K562 (cell line): ENCODE data around the gene RAD21L1. TPM values are rescaled to one million over a fixed set of nuclear protein-coding genes. Genes with fewer than 3 reads are reported as not detected.

Experiments
- ATAC-seq: fragments of 200-7000 bp; cut with Tn5 transposase; 3 replicates; pipeline ENCODE4 v1.9.1; 2020; ENCODE audit warnings: moderate library complexity
- BruUV-seq: library from RNA; stranded (reverse); fragments of 400-500 nt; replicated peaks from 2 replicates; lab custom pipeline; 2021; lab: Mats Ljungman, UMichigan
- CTCF ChIA-PET: fragments of 300-600 bp; formaldehyde crosslinking; extraction: SDS; loops from one replicate; lab custom pipeline; 2021; ENCODE audit warnings: low intra/inter-chr PET ratio; lab: Yijun Ruan, JAX
- POLR2A ChIA-PET: fragments of 300-600, 350-650 bp; sonication (Branson Sonifier 250); formaldehyde crosslinking; extraction: SDS; loops from one replicate; lab custom pipeline; 2021; ENCODE audit warnings: antibody characterized with exemption, inconsistent platforms; lab: Yijun Ruan, JAX
- DNase-seq, 4 experiments: peaks; one replicate each; pipeline versions ENCODE4 v3.0.0 to v3.0.0-alpha.2; 2011 to 2018; ENCODE audit warnings: low spot score in 3 of 4, mixed read lengths in 3 of 4; ENCODE audit errors: extremely low read depth in 1 of 4
- FAIRE-seq: peaks from 2 replicates; lab custom pipeline; 2011; peaks lifted over from hg19 to GRCh38; lab: Jason Lieb, UNC
- H2AFZ ChIP-seq: 2 replicates; pipeline ENCODE4 v1.6.0; 2011; ENCODE audit warnings: low read depth, low read length, control low read depth, inconsistent platforms
- H3K27ac ChIP-seq: fragments of 200-600 bp; 3 replicates; pipeline ENCODE4 v1.8.0; 2011; ENCODE audit warnings: low read depth, mild to moderate bottlenecking, control low read depth, inconsistent platforms, low read length, moderate library complexity, mixed read lengths; ENCODE audit errors: extremely low read depth
- H3K27me3 ChIP-seq, 2 experiments: fragments of 300-600 bp in 1 of 2; 2 replicates in 1 of 2; 3 replicates in 1 of 2; pipeline versions ENCODE4 v1.6.0 to v1.8.0; 2011; ENCODE audit warnings: inconsistent platforms in 2 of 2, low read length in 2 of 2, mild to moderate bottlenecking in 1 of 2, mixed read lengths in 1 of 2, moderate library complexity in 1 of 2; ENCODE audit not compliant: control insufficient read depth in 2 of 2, insufficient read depth in 2 of 2
- H3K36me3 ChIP-seq: fragments of 300-600 bp; 3 replicates; pipeline ENCODE4 v1.8.0; 2011; ENCODE audit warnings: mild to moderate bottlenecking, low read length, inconsistent platforms; ENCODE audit not compliant: control insufficient read depth, insufficient read depth
- H3K4me1 ChIP-seq, 2 experiments: fragments of 200-600 bp in 1 of 2; replicated peaks in 1 of 2; 2 replicates in 1 of 2; 3 replicates in 1 of 2; pipeline versions ENCODE4 v1.5.1 to v1.8.0; 2011; ENCODE audit warnings: inconsistent platforms in 2 of 2, low read length in 2 of 2, mild to moderate bottlenecking in 1 of 2, mixed read lengths in 1 of 2, moderate library complexity in 1 of 2; ENCODE audit not compliant: control insufficient read depth in 2 of 2, insufficient read depth in 2 of 2
- H3K4me2 ChIP-seq: 2 replicates; pipeline ENCODE4 v1.6.1; 2011; ENCODE audit warnings: low read length, control low read depth, inconsistent platforms, mixed read lengths; ENCODE audit not compliant: insufficient read depth
- H3K4me3 ChIP-seq: fragments of 200-600 bp; sonication (generic), shearing (Covaris generic); 2 replicates; pipeline ENCODE4 v1.5.1; 2016; ENCODE audit warnings: control low read depth, inconsistent platforms
- H3K79me2 ChIP-seq: fragments of 200-600 bp; 3 replicates; pipeline ENCODE4 v1.8.0; 2011; ENCODE audit warnings: low read length, inconsistent platforms; ENCODE audit not compliant: control insufficient read depth, insufficient read depth
- H3K9ac ChIP-seq, 2 experiments: 2 replicates each; pipeline versions ENCODE4 v1.6.0 to v1.6.1; 2011; ENCODE audit warnings: low read depth in 2 of 2, low read length in 2 of 2, control low read depth in 1 of 2, inconsistent platforms in 1 of 2, mild to moderate bottlenecking in 1 of 2, mixed read lengths in 1 of 2; ENCODE audit not compliant: insufficient read depth in 1 of 2
- H3K9me1 ChIP-seq: one replicate; pipeline ENCODE4 v1.6.0; 2011; ENCODE audit warnings: inconsistent platforms, mild to moderate bottlenecking, low read length, moderate library complexity; ENCODE audit not compliant: control insufficient read depth, insufficient read depth
- H3K9me3 ChIP-seq: replicated peaks from 2 replicates; pipeline ENCODE4 v1.5.1; 2011; ENCODE audit warnings: low read depth, low read length, inconsistent platforms; ENCODE audit not compliant: control insufficient read depth, insufficient read depth
- H4K20me1 ChIP-seq: replicated peaks from 2 replicates; pipeline ENCODE4 v1.6.1; 2011; ENCODE audit warnings: low read length, inconsistent platforms, mixed read lengths; ENCODE audit not compliant: control insufficient read depth, insufficient read depth
- CBX1 ChIP-seq: sonication (generic); IDR thresholded peaks from 2 replicates; pipeline ENCODE4 v1.6.1; 2016; ENCODE audit warnings: antibody characterized with exemption, low read depth, mild to moderate bottlenecking
- CBX3 ChIP-seq, 2 experiments: IDR thresholded peaks; 1 replicate in 1 of 2; 2 replicates in 1 of 2; pipeline ENCODE4 v1.6.1; 2012; ENCODE audit warnings: inconsistent platforms in 2 of 2, low read length in 2 of 2, borderline replicate concordance in 1 of 2, control low read depth in 1 of 2
- CEBPG ChIP-seq, 3 experiments: fragments of 200-800 bp in 1 of 3; sonication (Bioruptor generic) in 1 of 3; sonication (generic) in 1 of 3; formaldehyde crosslinking in 1 of 3; IDR thresholded peaks in 2 of 3; conservative IDR thresholded peaks in 1 of 3; 2 replicates each; pipeline versions ENCODE4 v1.6.1 to v1.8.0; 2016 to 2022; ENCODE audit warnings: missing compliant biosample characterization in 2 of 3, missing genetic modification characterization in 2 of 3, mild to moderate bottlenecking in 1 of 3, missing genetic modification reagents in 1 of 3
- TRIM24 ChIP-seq, 2 experiments: fragments of 450-650 bp; IDR thresholded peaks; 2 replicates each; pipeline ENCODE4 v1.6.1; 2016
- ZBTB1 ChIP-seq: sonication (generic); formaldehyde crosslinking; IDR thresholded peaks from 2 replicates; pipeline ENCODE4 v1.8.1; 2023; ENCODE audit warnings: missing genetic modification reagents, low read depth, mild to moderate bottlenecking, borderline replicate concordance
- WGBS: fragments of 100-300 bp; shearing (Covaris generic); methylation state at CpG from one replicate; pipeline ENCODE4 v1.1.6; 2016; ENCODE audit warnings: low coverage, mixed read lengths; ENCODE audit not compliant: insufficient coverage; ENCODE audit errors: missing lambda C conversion rate; 5-methylcytosine and 5-hydroxymethylcytosine counted together
- in situ Hi-C: fragments of 300-500 bp; cut with MboI; formaldehyde crosslinking; loops from 4 replicates; pipeline ENCODE4 v1.15.0; 2018; ENCODE audit warnings: inconsistent platforms, mixed read lengths
- intact Hi-C: fragments of 100-400 bp; cut with micrococcal nuclease; formaldehyde crosslinking; loops from 2 replicates; pipeline ENCODE4 v1.14.2; 2022
- polyA plus RNA-seq, 8 experiments: library from polyadenylated mRNA; depleted of rRNA in 4 of 8; stranded (reverse) in 5 of 8; unstranded in 3 of 8; fragments of >200 nt; fragmentation: Nextera tagmentation in 2 of 8; fragmentation: Illumina TruSeq in 1 of 8; extraction: Ambion mirVana in 2 of 8; extraction: Trizol in 1 of 8; gene quantifications; 2 replicates each; pipeline versions ENCODE4 v1.2.1 to v1.2.3, GENCODE V29; 2011 to 2014; ENCODE audit warnings: inconsistent platforms in 1 of 8, missing spikeins in 1 of 8
- total RNA-seq, 7 experiments: library from RNA; depleted of rRNA in 6 of 7; stranded (reverse); fragments of >200 nt in 6 of 7; fragmentation: Illumina TruSeq in 2 of 7; extraction: Trizol in 2 of 7; gene quantifications; 2 replicates each; pipeline versions ENCODE4 v1.2.1 to v1.2.3, GENCODE V29; 2011 to 2021; ENCODE audit warnings: low replicate concordance in 1 of 7
- TF ChIP-seq, protein P1 (sequence below): sonication (generic); formaldehyde crosslinking; IDR thresholded peaks from 2 replicates; pipeline ENCODE4 v1.8.0; 2023; ENCODE audit warnings: mild to moderate bottlenecking, missing genetic modification reagents
- TF ChIP-seq, protein P2 (sequence below), 2 experiments: fragments of 450-650 bp in 1 of 2; sonication (generic) in 1 of 2; formaldehyde crosslinking in 1 of 2; IDR thresholded peaks in 1 of 2; conservative IDR thresholded peaks in 1 of 2; 2 replicates each; pipeline versions ENCODE4 v1.6.1 to v1.8.1; 2016 to 2023; ENCODE audit warnings: mild to moderate bottlenecking in 2 of 2, moderate library complexity in 2 of 2, inconsistent platforms in 1 of 2, missing genetic modification reagents in 1 of 2

The RAD21L1 gene
- total and polyA plus RNA-seq, 9 of the 15 experiments (the other 6 are each of a cell fraction or from before 2014, with no cell fraction given), result 0.17 to 1.7 (median 0.45) TPM; not detected in 1

DNA sequence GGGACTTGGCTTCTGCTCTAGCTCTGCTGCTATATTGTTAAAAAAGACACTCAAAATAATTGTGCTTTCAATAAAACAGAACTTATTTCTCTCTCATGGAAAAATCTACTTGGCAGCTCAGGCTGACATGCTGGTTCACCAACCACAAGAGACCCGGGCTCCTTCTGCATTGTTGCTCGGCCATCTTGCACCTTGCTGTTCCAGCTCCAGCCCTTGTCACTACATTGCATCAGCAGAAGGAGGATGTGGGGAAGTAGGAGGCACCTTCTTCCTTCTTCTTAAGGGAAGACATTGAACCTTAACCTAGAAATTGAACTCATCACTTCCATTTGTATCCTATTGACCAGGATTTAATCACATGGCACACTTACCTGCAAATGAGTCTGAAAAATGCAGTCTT lies 29.2 kb upstream of the RAD21L1 start:
- TF ChIP-seq TRIM24 (IDR thresholded peaks at IDR 0.05) (peak; percentile 87 to 93), CEBPG (CRISPR knock-in tag; IDR thresholded peaks at IDR 0.05) (peak; percentile 91), CEBPG (tag; conservative IDR thresholded peaks at IDR 0.05 in 1 of 2, IDR thresholded peaks at IDR 0.05 in 1 of 2) (peak in 1 of 2 experiments; percentile 78; a peak in 2 of 4 replicates), CBX1 (peak; percentile 40; the same call in 1 of the 2 replicates), CBX3 (IDR thresholded peaks at IDR 0.05; ENCODE audit: borderline replicate concordance in 1 of 2, low read length in 2 of 2) (peak in 1 of 2 experiments; percentile 32; a peak in 1 of 3 replicates), ZBTB1 (CRISPR knock-in tag) (no peak)
- TF ChIP-seq, protein P1, sequence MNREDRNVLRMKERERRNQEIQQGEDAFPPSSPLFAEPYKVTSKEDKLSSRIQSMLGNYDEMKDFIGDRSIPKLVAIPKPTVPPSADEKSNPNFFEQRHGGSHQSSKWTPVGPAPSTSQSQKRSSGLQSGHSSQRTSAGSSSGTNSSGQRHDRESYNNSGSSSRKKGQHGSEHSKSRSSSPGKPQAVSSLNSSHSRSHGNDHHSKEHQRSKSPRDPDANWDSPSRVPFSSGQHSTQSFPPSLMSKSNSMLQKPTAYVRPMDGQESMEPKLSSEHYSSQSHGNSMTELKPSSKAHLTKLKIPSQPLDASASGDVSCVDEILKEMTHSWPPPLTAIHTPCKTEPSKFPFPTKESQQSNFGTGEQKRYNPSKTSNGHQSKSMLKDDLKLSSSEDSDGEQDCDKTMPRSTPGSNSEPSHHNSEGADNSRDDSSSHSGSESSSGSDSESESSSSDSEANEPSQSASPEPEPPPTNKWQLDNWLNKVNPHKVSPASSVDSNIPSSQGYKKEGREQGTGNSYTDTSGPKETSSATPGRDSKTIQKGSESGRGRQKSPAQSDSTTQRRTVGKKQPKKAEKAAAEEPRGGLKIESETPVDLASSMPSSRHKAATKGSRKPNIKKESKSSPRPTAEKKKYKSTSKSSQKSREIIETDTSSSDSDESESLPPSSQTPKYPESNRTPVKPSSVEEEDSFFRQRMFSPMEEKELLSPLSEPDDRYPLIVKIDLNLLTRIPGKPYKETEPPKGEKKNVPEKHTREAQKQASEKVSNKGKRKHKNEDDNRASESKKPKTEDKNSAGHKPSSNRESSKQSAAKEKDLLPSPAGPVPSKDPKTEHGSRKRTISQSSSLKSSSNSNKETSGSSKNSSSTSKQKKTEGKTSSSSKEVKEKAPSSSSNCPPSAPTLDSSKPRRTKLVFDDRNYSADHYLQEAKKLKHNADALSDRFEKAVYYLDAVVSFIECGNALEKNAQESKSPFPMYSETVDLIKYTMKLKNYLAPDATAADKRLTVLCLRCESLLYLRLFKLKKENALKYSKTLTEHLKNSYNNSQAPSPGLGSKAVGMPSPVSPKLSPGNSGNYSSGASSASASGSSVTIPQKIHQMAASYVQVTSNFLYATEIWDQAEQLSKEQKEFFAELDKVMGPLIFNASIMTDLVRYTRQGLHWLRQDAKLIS (CRISPR knock-in tag), result no peak
- TF ChIP-seq, protein P2, sequence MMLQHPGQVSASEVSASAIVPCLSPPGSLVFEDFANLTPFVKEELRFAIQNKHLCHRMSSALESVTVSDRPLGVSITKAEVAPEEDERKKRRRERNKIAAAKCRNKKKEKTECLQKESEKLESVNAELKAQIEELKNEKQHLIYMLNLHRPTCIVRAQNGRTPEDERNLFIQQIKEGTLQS (IDR thresholded peaks at IDR 0.05), result peak; percentile 54; the same call in 1 of the 2 replicates
- TF ChIP-seq, protein P2 (CRISPR knock-in tag; conservative IDR thresholded peaks at IDR 0.05), result no peak
- no peak overlapping the region for H3K4me2 ChIP-seq
- no peaks in the 10 kb centered on the region for H4K20me1 ChIP-seq
- no peaks in the 10 kb centered on the region for H3K79me2 ChIP-seq
- H3K9ac ChIP-seq, result no peak overlapping the region
- no peaks in the 10 kb centered on the region for H3K27me3 ChIP-seq
- no peak overlapping the region for H2AFZ ChIP-seq
- H3K36me3 ChIP-seq, result no peaks in the 10 kb centered on the region
- H3K27ac ChIP-seq, result no peak overlapping the region
- no peak overlapping the region for H3K4me3 ChIP-seq
- BruUV-seq, result no TSS peak
- ChIA-PET CTCF (no interaction called here), POLR2A (interaction anchor here (1.1 to 1.7 kb wide), 2 partner anchors 9 to 15 kb away, joined by 3 to 5 read pairs; no protein-coding TSS in a partner anchor)
- DNase-seq (no peak), FAIRE-seq (no peak), ATAC-seq (0 out of 3 replicates have a peak, but pooled peaks have one; percentile 42)
- no peaks in the 10 kb centered on the region for H3K9me1 ChIP-seq
- in situ Hi-C loops (loop anchor here (10.0 kb wide), 1 partner anchor 382 kb away; no protein-coding TSS in a partner anchor), intact Hi-C loops (no loop called here)
- no peaks in the 10 kb centered on the region for H3K9me3 ChIP-seq
- WGBS, result 0% methylated on average over 1 of the region's 2 CpGs
- H3K4me1 ChIP-seq, result peaks cover 0 to 4% of the 10 kb centered on the region in 2 experiments; a peak in 3 of 5 replicates
